HepG2 (cell line): ENCODE measurements around the gene CLRN2. TPM values are rescaled to one million over a fixed set of nuclear protein-coding genes. Genes with fewer than 3 reads are reported as not detected.

Experiments used
- GLMP ChIP-seq: sonication (generic); formaldehyde crosslinking; IDR thresholded peaks from 2 replicates; pipeline ENCODE4 v1.9.0; 2021; ENCODE audit warnings: missing genetic modification reagents, mild to moderate bottlenecking, borderline replicate concordance
- HIC2 ChIP-seq: sonication (generic); formaldehyde crosslinking; IDR thresholded peaks from 2 replicates; pipeline ENCODE4 v1.9.0; 2022; ENCODE audit warnings: low read depth, missing genetic modification reagents
- KLF6 ChIP-seq: IDR thresholded peaks from 2 replicates; pipeline ENCODE4 v1.8.0; 2016; ENCODE audit warnings: missing biosample characterization, missing genetic modification reagents
- NCOR1 ChIP-seq: fragments of 200-600 bp; sonication (generic); IDR thresholded peaks from 2 replicates; pipeline ENCODE4 v1.7.0; 2017; ENCODE audit warnings: antibody characterized with exemption, low read length, borderline replicate concordance
- NR2F1 ChIP-seq, 2 experiments: fragments of 450-650 bp in 1 of 2; formaldehyde crosslinking in 1 of 2; IDR thresholded peaks; 2 replicates each; pipeline versions ENCODE4 v1.5.0 to v1.6.1; 2016 to 2020; ENCODE audit warnings: mild to moderate bottlenecking in 1 of 2, missing compliant biosample characterization in 1 of 2, missing genetic modification reagents in 1 of 2, moderate library complexity in 1 of 2
- TSC22D2 ChIP-seq: sonication (generic); formaldehyde crosslinking; IDR thresholded peaks from 2 replicates; pipeline ENCODE4 v1.5.1; 2020; ENCODE audit warnings: missing genetic modification reagents, mild to moderate bottlenecking, borderline replicate concordance
- YEATS2 ChIP-seq: sonication (generic); formaldehyde crosslinking; IDR thresholded peaks from 2 replicates; pipeline ENCODE4 v1.4.0; 2020; ENCODE audit warnings: missing genetic modification reagents, borderline replicate concordance
- ZBTB21 ChIP-seq: sonication (generic); formaldehyde crosslinking; IDR thresholded peaks from 2 replicates; pipeline ENCODE4 v1.4.0; 2020; ENCODE audit warnings: missing genetic modification reagents
- ZNF180 ChIP-seq: sonication (generic); formaldehyde crosslinking; IDR thresholded peaks from 2 replicates; pipeline ENCODE4 v1.4.0; 2020; ENCODE audit warnings: low read depth, missing genetic modification reagents, borderline replicate concordance
- ZNF33A ChIP-seq: sonication (generic); formaldehyde crosslinking; IDR thresholded peaks from 2 replicates; pipeline ENCODE4 v1.5.1; 2020; ENCODE audit warnings: missing genetic modification reagents, mild to moderate bottlenecking, moderate library complexity, borderline replicate concordance
- ZNF567 ChIP-seq: sonication (generic); formaldehyde crosslinking; IDR thresholded peaks from 2 replicates; pipeline ENCODE4 v1.8.1; 2023; ENCODE audit warnings: mild to moderate bottlenecking, missing genetic modification reagents, borderline replicate concordance
- ZNF572 ChIP-seq: sonication (generic); formaldehyde crosslinking; IDR thresholded peaks from 2 replicates; pipeline ENCODE4 v1.5.1; 2020; ENCODE audit warnings: mild to moderate bottlenecking, missing genetic modification reagents
- ZNF619 ChIP-seq: sonication (generic); formaldehyde crosslinking; IDR thresholded peaks from 2 replicates; pipeline ENCODE4 v1.4.0; 2020; ENCODE audit warnings: mild to moderate bottlenecking, missing genetic modification reagents
- polyA plus RNA-seq, 8 experiments: library from polyadenylated mRNA; depleted of rRNA in 3 of 8; stranded (reverse) in 7 of 8; unstranded in 1 of 8; fragments of >200 nt; fragmentation: Illumina TruSeq in 4 of 8; extraction: Trizol in 4 of 8; gene quantifications; 2 replicates each; pipeline versions ENCODE4 v1.2.1 to v1.2.3, GENCODE V29; 2011 to 2016; ENCODE audit warnings: low read depth in 4 of 8, missing spikeins in 1 of 8, mixed read lengths in 1 of 8; ENCODE audit not compliant: insufficient read depth in 1 of 8
- total RNA-seq, 5 experiments: library from RNA; depleted of rRNA; stranded (reverse); fragments of >200 nt; fragmentation: Illumina TruSeq; extraction: Trizol; gene quantifications; 2 replicates each; pipeline ENCODE4 v1.2.3, GENCODE V29; 2016; ENCODE audit warnings: low read depth in 1 of 5
- TF ChIP-seq, protein P1 (sequence below): sonication (generic); formaldehyde crosslinking; IDR thresholded peaks from 2 replicates; pipeline ENCODE4 v1.4.0; 2020; ENCODE audit warnings: mild to moderate bottlenecking, missing genetic modification reagents
- TF ChIP-seq, protein P2 (sequence below), 2 experiments: fragments of 450-650 bp in 1 of 2; sonication (generic) in 1 of 2; formaldehyde crosslinking; IDR thresholded peaks; 2 replicates each; pipeline versions ENCODE4 v1.5.0 to v1.8.0; 2020 to 2022; ENCODE audit warnings: mild to moderate bottlenecking in 1 of 2, missing genetic modification reagents in 1 of 2
- TF ChIP-seq, protein P3 (sequence below): IDR thresholded peaks from 2 replicates; pipeline ENCODE4 v1.6.1; 2012; ENCODE audit warnings: inconsistent platforms

The CLRN2 gene
- total and polyA plus RNA-seq, 2 of the 13 experiments (the other 11 are each of a cell fraction or from before 2014, with no cell fraction given) = not detected

DNA sequence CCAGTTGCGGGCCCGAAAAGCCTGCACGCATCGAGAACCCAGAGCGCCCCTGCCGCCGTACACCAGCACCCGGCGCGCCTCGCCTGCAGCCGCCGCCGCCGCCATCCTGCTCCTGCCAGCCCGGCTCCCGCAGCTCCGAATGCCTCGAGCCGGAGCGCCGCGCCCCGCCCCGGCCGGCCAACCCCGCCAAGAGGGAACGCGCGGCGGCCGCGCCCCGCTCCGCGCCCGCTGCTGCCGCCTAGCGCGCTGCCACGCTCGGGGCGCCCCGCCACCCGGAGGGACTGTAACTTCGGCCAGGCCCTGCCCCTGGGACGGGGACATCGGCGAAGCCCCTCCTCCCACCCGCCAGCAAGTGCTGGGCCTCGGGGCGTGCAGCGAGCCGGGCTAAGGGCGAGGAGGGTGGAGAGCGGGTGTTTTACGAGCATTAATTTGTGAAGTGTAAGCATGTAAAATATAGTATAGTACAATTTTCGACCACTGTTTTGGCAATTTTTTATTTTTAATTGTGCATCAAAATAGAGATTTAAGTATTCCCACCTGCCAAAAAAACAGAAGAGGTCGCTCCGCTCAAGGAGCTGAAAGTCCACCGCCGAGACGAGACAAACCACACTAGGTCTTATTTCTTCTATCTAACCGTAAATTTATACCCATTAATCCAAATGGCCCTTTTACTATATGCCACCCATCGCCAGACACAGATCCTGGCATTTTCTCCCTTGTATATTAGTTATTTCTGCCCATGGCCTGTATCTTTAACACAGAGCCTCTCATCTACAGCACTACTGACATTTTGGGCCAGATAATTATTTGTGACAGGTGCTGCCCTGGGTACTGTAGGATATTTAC lies 2.8 kb upstream of the CLRN2 start, which contains the start of gene QDPR (continued):
- no peak for TF ChIP-seq ZNF619 (CRISPR knock-in tag)
- TF ChIP-seq ZNF572 (CRISPR knock-in tag) = no peak
- no peak for TF ChIP-seq ZBTB21 (CRISPR knock-in tag)
- TF ChIP-seq NR2F1 (CRISPR knock-in tag; IDR thresholded peaks at IDR 0.05) = no peak
- TF ChIP-seq, protein P1, sequence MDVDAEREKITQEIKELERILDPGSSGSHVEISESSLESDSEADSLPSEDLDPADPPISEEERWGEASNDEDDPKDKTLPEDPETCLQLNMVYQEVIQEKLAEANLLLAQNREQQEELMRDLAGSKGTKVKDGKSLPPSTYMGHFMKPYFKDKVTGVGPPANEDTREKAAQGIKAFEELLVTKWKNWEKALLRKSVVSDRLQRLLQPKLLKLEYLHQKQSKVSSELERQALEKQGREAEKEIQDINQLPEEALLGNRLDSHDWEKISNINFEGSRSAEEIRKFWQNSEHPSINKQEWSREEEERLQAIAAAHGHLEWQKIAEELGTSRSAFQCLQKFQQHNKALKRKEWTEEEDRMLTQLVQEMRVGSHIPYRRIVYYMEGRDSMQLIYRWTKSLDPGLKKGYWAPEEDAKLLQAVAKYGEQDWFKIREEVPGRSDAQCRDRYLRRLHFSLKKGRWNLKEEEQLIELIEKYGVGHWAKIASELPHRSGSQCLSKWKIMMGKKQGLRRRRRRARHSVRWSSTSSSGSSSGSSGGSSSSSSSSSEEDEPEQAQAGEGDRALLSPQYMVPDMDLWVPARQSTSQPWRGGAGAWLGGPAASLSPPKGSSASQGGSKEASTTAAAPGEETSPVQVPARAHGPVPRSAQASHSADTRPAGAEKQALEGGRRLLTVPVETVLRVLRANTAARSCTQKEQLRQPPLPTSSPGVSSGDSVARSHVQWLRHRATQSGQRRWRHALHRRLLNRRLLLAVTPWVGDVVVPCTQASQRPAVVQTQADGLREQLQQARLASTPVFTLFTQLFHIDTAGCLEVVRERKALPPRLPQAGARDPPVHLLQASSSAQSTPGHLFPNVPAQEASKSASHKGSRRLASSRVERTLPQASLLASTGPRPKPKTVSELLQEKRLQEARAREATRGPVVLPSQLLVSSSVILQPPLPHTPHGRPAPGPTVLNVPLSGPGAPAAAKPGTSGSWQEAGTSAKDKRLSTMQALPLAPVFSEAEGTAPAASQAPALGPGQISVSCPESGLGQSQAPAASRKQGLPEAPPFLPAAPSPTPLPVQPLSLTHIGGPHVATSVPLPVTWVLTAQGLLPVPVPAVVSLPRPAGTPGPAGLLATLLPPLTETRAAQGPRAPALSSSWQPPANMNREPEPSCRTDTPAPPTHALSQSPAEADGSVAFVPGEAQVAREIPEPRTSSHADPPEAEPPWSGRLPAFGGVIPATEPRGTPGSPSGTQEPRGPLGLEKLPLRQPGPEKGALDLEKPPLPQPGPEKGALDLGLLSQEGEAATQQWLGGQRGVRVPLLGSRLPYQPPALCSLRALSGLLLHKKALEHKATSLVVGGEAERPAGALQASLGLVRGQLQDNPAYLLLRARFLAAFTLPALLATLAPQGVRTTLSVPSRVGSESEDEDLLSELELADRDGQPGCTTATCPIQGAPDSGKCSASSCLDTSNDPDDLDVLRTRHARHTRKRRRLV (CRISPR knock-in tag) = no peak
- no peak for TF ChIP-seq ZNF33A
- TF ChIP-seq ZNF180 (CRISPR knock-in tag) = no peak
- no peak for TF ChIP-seq TSC22D2 (CRISPR knock-in tag)
- TF ChIP-seq NCOR1 = no peak
- TF ChIP-seq GLMP (CRISPR knock-in tag) = no peak
- TF ChIP-seq, protein P2, sequence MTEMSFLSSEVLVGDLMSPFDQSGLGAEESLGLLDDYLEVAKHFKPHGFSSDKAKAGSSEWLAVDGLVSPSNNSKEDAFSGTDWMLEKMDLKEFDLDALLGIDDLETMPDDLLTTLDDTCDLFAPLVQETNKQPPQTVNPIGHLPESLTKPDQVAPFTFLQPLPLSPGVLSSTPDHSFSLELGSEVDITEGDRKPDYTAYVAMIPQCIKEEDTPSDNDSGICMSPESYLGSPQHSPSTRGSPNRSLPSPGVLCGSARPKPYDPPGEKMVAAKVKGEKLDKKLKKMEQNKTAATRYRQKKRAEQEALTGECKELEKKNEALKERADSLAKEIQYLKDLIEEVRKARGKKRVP (CRISPR knock-in tag; IDR thresholded peaks at IDR 0.05) = no peak
- TF ChIP-seq, protein P3, sequence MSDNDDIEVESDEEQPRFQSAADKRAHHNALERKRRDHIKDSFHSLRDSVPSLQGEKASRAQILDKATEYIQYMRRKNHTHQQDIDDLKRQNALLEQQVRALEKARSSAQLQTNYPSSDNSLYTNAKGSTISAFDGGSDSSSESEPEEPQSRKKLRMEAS = peak; percentile 86
- TF ChIP-seq ZNF567 (CRISPR knock-in tag) = no peak
- TF ChIP-seq HIC2 = no peak
- TF ChIP-seq KLF6 (CRISPR knock-in tag) = no peak
- TF ChIP-seq YEATS2 = no peak
